Activated effector memory CD4-positive, alpha-beta T cell treated with anti-CD3 and anti-CD28 coated beads, Interleukin-2, amount 50 U/mL, for 16 hours (primary cell): ENCODE data around the gene CCDC106.
A peak's percentile ranks its signal among the peaks of the same experiment; 100 is the strongest.

Source experiments
- DNase-seq: peaks from one replicate; pipeline ENCODE4 v3.0.0-alpha.2; 2020

Gene CCDC106

GRCh38 chr19:55652311-55653128, 4.5 kb downstream of the CCDC106 start:
- no peak for DNase-seq

GRCh38 chr19:55653651-55654322, 5.8 kb downstream of the CCDC106 start:
- peak; percentile 100 for DNase-seq

- DNase-seq = peak; percentile 99
Measured at GRCh38 chr19:55654323-55654867, 6.4 kb downstream of the CCDC106 start.

GRCh38 chr19:55654868-55655647, 7.0 kb downstream of the CCDC106 start, which contains the start of gene U2AF2:
Gene U2AF2, plus strand, starts transcription at chr19:55655035. Its CDS starts 70 bp downstream, at chr19:55655105.
- peak; percentile 98 for DNase-seq

GRCh38 chr19:55655648-55656040, 7.6 kb downstream of the CCDC106 start:
- no peak for DNase-seq

- no peak for DNase-seq
Measured at GRCh38 chr19:55656552-55656951, 8.5 kb downstream of the CCDC106 start.

- DNase-seq = peak; percentile 72
Measured at GRCh38 chr19:55656988-55657747, 9.2 kb downstream of the CCDC106 start.

- no peak for DNase-seq
Measured at GRCh38 chr19:55658846-55659459, 10.9 kb downstream of the CCDC106 start.

GRCh38 chr19:55659822-55660221, 11.8 kb downstream of the CCDC106 start:
- no peak for DNase-seq

- no peak for DNase-seq
Measured at GRCh38 chr19:55660404-55660803, 12.4 kb downstream of the CCDC106 start.

- no peak for DNase-seq
Measured at GRCh38 chr19:55660991-55661390, 13.0 kb downstream of the CCDC106 start.

GRCh38 chr19:55661826-55662225, 13.8 kb downstream of the CCDC106 start:
- DNase-seq = no peak

GRCh38 chr19:55663846-55664536, 16.0 kb downstream of the CCDC106 start:
- no peak for DNase-seq

GRCh38 chr19:55666343-55667005, 18.5 kb downstream of the CCDC106 start:
- no peak for DNase-seq

- no peak for DNase-seq
Measured at GRCh38 chr19:55667006-55667381, 19.0 kb downstream of the CCDC106 start.

GRCh38 chr19:55667511-55667910, 19.5 kb downstream of the CCDC106 start:
- no peak for DNase-seq

- no peak for DNase-seq
Measured at GRCh38 chr19:55667958-55668357, 19.9 kb downstream of the CCDC106 start.

GRCh38 chr19:55668603-55669348, 20.8 kb downstream of the CCDC106 start:
- DNase-seq = no peak

GRCh38 chr19:55669418-55670279, 21.6 kb downstream of the CCDC106 start:
- DNase-seq = no peak
